Endothelial cell of umbilical vein (primary cell): ENCODE results near the gene PIK3AP1. TPM values are rescaled to one million over a fixed set of nuclear protein-coding genes. Genes with fewer than 3 reads are reported as not detected.

ENCODE experiments used
- BruUV-seq: library from RNA; stranded (reverse); fragments of 400-500 nt; replicated peaks from 2 replicates; lab custom pipeline; 2021; lab: Mats Ljungman, UMichigan
- CTCF ChIA-PET: fragments of 300-600, 350-600 bp; sonication (Branson Sonifier 250); formaldehyde crosslinking; loops from one replicate; lab custom pipeline; 2021; ENCODE audit warnings: antibody characterized with exemption, inconsistent platforms; lab: Charles Lee
- POLR2A ChIA-PET: fragments of 300-600, 350-600 bp; sonication (Branson Sonifier 250); formaldehyde crosslinking; loops from one replicate; lab custom pipeline; 2021; ENCODE audit warnings: antibody characterized with exemption, inconsistent platforms; lab: Charles Lee
- DNase-seq: peaks from one replicate; pipeline ENCODE4 v3.0.0-alpha.2; 2011; ENCODE audit warnings: low read depth, low spot score
- FAIRE-seq: peaks from 2 replicates; lab custom pipeline; 2011; peaks lifted over from hg19 to GRCh38; lab: Jason Lieb, UNC
- H2AFZ ChIP-seq: 2 replicates; pipeline ENCODE4 v1.6.0; 2012; ENCODE audit warnings: low read depth, low read length, control low read depth, inconsistent platforms
- H3K27ac ChIP-seq: 2 replicates; pipeline ENCODE4 v1.5.1; 2011; ENCODE audit warnings: low read depth, mild to moderate bottlenecking, control low read depth, low read length, moderate library complexity; ENCODE audit not compliant: insufficient read depth
- H3K27me3 ChIP-seq, 2 experiments: 2 replicates each; pipeline versions ENCODE4 v1.6.0 to v1.6.1; 2011; ENCODE audit warnings: low read length in 2 of 2, mixed read lengths in 1 of 2; ENCODE audit not compliant: control insufficient read depth in 2 of 2, insufficient read depth in 2 of 2
- H3K36me3 ChIP-seq, 2 experiments: 2 replicates in 1 of 2; 3 replicates in 1 of 2; pipeline ENCODE4 v1.5.1; 2011; ENCODE audit warnings: low read length in 2 of 2, mild to moderate bottlenecking in 1 of 2, moderate library complexity in 1 of 2; ENCODE audit not compliant: control insufficient read depth in 2 of 2, insufficient read depth in 2 of 2; ENCODE audit errors: extremely low read depth in 1 of 2
- H3K4me1 ChIP-seq: 3 replicates; pipeline ENCODE4 v1.5.1; 2011; ENCODE audit warnings: mild to moderate bottlenecking, low read length; ENCODE audit not compliant: control insufficient read depth, insufficient read depth; ENCODE audit errors: extremely low read depth
- H3K4me2 ChIP-seq: 2 replicates; pipeline ENCODE4 v1.6.1; 2011; ENCODE audit warnings: low read length, control low read depth, mixed read lengths; ENCODE audit not compliant: insufficient read depth
- H3K4me3 ChIP-seq, 3 experiments: fragments of 200-600 bp in 1 of 3; sonication (generic), shearing (Covaris generic) in 1 of 3; replicated peaks in 1 of 3; 2 replicates each; pipeline ENCODE4 v1.5.1; 2011 to 2016; ENCODE audit warnings: control low read depth in 3 of 3, low read length in 3 of 3, mild to moderate bottlenecking in 2 of 3, inconsistent platforms in 1 of 3, low read depth in 1 of 3, moderate library complexity in 1 of 3; ENCODE audit not compliant: insufficient read depth in 1 of 3
- H3K79me2 ChIP-seq: 2 replicates; pipeline ENCODE4 v1.6.0; 2012; ENCODE audit warnings: low read length, inconsistent platforms; ENCODE audit not compliant: control insufficient read depth, insufficient read depth
- H3K9ac ChIP-seq: replicated peaks from 2 replicates; pipeline ENCODE3; 2011; ENCODE audit warnings: low read length, control low read depth; ENCODE audit not compliant: insufficient read depth; ENCODE audit errors: extremely low read depth
- H3K9me1 ChIP-seq: replicated peaks from 3 replicates; pipeline ENCODE4 v1.6.0; 2011; ENCODE audit warnings: mild to moderate bottlenecking, low read length; ENCODE audit not compliant: control insufficient read depth, insufficient read depth; ENCODE audit errors: extremely low read depth
- H3K9me3 ChIP-seq: replicated peaks from 2 replicates; pipeline ENCODE4 v1.5.1; 2012; ENCODE audit warnings: low read length, inconsistent platforms; ENCODE audit not compliant: control insufficient read depth, insufficient read depth
- H4K20me1 ChIP-seq: replicated peaks from 2 replicates; pipeline ENCODE3; 2011; ENCODE audit warnings: mild to moderate bottlenecking, low read length; ENCODE audit not compliant: control insufficient read depth, insufficient read depth; ENCODE audit errors: extremely low read depth
- CTCF ChIP-seq, 2 donors: IDR thresholded peaks; 1 replicate in 1 of 2; 2 replicates in 1 of 2; pipeline ENCODE4 v1.5.1; 2011; ENCODE audit warnings: low read length in 2 of 2, mild to moderate bottlenecking in 2 of 2, moderate library complexity in 2 of 2, control low read depth in 1 of 2, inconsistent platforms in 1 of 2, low read depth in 1 of 2; ENCODE audit not compliant: insufficient read depth in 1 of 2; ENCODE audit errors: extremely low read depth in 1 of 2
- EZH2 ChIP-seq: IDR thresholded peaks from 2 replicates; pipeline ENCODE4 v1.6.1; 2012; ENCODE audit warnings: borderline replicate concordance, low read depth, mild to moderate bottlenecking, moderate library complexity, low read length, inconsistent platforms; ENCODE audit not compliant: severe bottlenecking
- FOS ChIP-seq: IDR thresholded peaks from 2 replicates; pipeline ENCODE4 v1.6.1; 2011; ENCODE audit warnings: mild to moderate bottlenecking, low read length, moderate library complexity, borderline replicate concordance; ENCODE audit not compliant: insufficient read depth
- GATA2 ChIP-seq: IDR thresholded peaks from 2 replicates; pipeline ENCODE4 v1.7.0; 2011; ENCODE audit warnings: low read depth, mild to moderate bottlenecking, moderate library complexity, mixed read lengths, low read length; ENCODE audit not compliant: insufficient read length, insufficient read depth
- JUN ChIP-seq: IDR thresholded peaks from 2 replicates; pipeline ENCODE4 v1.6.1; 2011; ENCODE audit warnings: borderline replicate concordance, low read depth; ENCODE audit not compliant: insufficient read length, insufficient read depth
- MYC ChIP-seq: IDR thresholded peaks from one replicate; pipeline ENCODE4 v1.6.1; 2011; ENCODE audit warnings: mild to moderate bottlenecking, low read depth, low read length
- POLR2A ChIP-seq: IDR thresholded peaks from 2 replicates; pipeline ENCODE4 v1.6.1; 2012; ENCODE audit warnings: low read depth, mild to moderate bottlenecking, control low read depth, low read length
- POLR2AphosphoS5 ChIP-seq: IDR thresholded peaks from 2 replicates; pipeline ENCODE4 v1.6.1; 2012; ENCODE audit warnings: low read depth, mild to moderate bottlenecking, control low read depth, low read length, moderate library complexity; ENCODE audit not compliant: insufficient read depth
- dilution Hi-C: fragments of 300-500 bp; cut with MboI; formaldehyde crosslinking; loops from one replicate; pipeline ENCODE4 v1.15.0; 2019; ENCODE audit warnings: low sequenced_read_pairs; ENCODE audit not compliant: extremely low pct_ligation_motif_present
- intact Hi-C: fragments of 100-400 bp; cut with micrococcal nuclease; formaldehyde crosslinking; loops from one replicate; pipeline ENCODE4 v1.10.0; 2022
- polyA plus RNA-seq, 4 experiments: library from polyadenylated mRNA; depleted of rRNA in 3 of 4; stranded (reverse) in 3 of 4; unstranded in 1 of 4; fragments of >200 nt; gene quantifications; 2 replicates each; pipeline versions ENCODE4 v1.2.1 to v1.2.3, GENCODE V29; 2011 to 2012; ENCODE audit warnings: missing spikeins in 1 of 4
- total RNA-seq: library from RNA; stranded (reverse); gene quantifications from 2 replicates; pipeline ENCODE4 v1.2.3, GENCODE V29; 2021

The PIK3AP1 gene
- total and polyA plus RNA-seq, 2 donors (not counting 3 experiments of a cell fraction or from before 2014, with no cell fraction given) = 0.04 TPM; not detected in 1

- FAIRE-seq (no peak), DNase-seq (no peak)
- no TSS peak for BruUV-seq
- intact Hi-C loops (no loop called here), dilution Hi-C loops (no loop called here)
- Histone ChIP-seq H3K4me3 (no peak overlapping the region), H3K27ac (no peak overlapping the region), H2AFZ (no peak overlapping the region), H4K20me1 (no peaks in the 10 kb centered on the region), H3K79me2 (no peaks in the 10 kb centered on the region), H3K27me3 (peaks cover 0 to 3% of the 10 kb centered on the region in 2 experiments), H3K4me1 (no peaks in the 10 kb centered on the region), H3K36me3 (no peaks in the 10 kb centered on the region), H3K9me1 (no peaks in the 10 kb centered on the region), H3K4me2 (no peak overlapping the region), H3K9me3 (no peaks in the 10 kb centered on the region), H3K9ac (no peak overlapping the region)
- ChIA-PET POLR2A (no interaction called here), CTCF (interaction anchor here (3.0 kb wide), 1 partner anchor 20 kb away, joined by 8 read pairs; no protein-coding TSS in a partner anchor)
- no peak for TF ChIP-seq JUN
- no peak for TF ChIP-seq POLR2A
- TF ChIP-seq POLR2AphosphoS5 = no peak
- no peak for TF ChIP-seq CTCF (IDR thresholded peaks at IDR 0.05; ENCODE audit: extremely low read depth in 1 of 2, insufficient read depth in 1 of 2, low read depth in 1 of 2, low read length in 2 of 2)
- TF ChIP-seq EZH2 = no peak
- TF ChIP-seq MYC = no peak
- TF ChIP-seq GATA2 = no peak
- TF ChIP-seq FOS = no peak
Observed at GRCh38 chr10:96619796-96620773, 100.2 kb downstream of the PIK3AP1 start.
